ENCODE data around the gene AUTS2. TPM values are rescaled to one million over a fixed set of nuclear protein-coding genes. Genes with fewer than 3 reads are reported as not detected.

Gene AUTS2
- total RNA-seq, 2 experiments from 2014 or later = 16.9 to 17.7 TPM

DNA sequence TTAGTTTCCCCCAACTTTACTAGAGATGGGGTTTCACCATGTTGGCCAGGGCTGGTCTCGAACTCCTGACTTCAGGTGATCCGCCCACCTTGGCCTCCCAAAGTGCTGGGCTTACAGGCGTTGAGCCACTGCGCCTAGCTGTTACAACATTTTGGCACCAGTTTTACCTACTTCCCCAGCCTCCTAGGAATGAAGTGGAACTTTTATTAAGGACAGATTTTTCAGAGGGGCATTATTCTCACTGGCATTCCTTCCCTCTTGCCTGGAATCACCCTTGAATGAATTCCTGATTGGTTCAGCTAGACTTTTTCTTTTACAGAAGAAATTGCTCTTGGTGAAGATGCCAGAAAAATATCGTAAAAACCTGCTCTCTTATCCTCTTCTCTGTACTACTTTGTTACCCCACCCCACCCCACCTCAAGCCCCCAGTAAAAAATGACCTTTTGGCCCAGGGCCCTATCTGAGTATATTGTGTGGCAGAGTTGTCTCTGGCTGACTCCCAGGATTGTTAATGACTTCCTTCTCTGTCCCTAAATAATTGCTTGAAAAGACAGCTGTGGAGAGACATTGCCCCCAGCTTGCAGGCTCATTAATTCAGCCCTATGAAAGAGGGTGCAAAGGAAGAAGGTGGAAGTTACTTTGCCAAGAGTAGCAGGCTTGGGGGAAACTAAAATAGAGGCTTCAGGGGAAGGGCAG, 189.6 kb downstream of the AUTS2 start:
- no peaks in the 10 kb centered on the region for H3K4me1 Mint-ChIP-seq
- H3K27me3 Mint-ChIP-seq = no peaks in the 10 kb centered on the region
- no peaks in the 10 kb centered on the region for H3K36me3 Mint-ChIP-seq (ENCODE audit: low read depth)
- CTCF ChIA-PET = no interaction called here
- no peaks in the 10 kb centered on the region for H3K9me3 Mint-ChIP-seq
- DNase-seq = no peak
- H3K27ac Mint-ChIP-seq = no peak overlapping the region
- H3K4me3 Mint-ChIP-seq = no peak overlapping the region
- POLR2A ChIA-PET = no interaction called here

DNA sequence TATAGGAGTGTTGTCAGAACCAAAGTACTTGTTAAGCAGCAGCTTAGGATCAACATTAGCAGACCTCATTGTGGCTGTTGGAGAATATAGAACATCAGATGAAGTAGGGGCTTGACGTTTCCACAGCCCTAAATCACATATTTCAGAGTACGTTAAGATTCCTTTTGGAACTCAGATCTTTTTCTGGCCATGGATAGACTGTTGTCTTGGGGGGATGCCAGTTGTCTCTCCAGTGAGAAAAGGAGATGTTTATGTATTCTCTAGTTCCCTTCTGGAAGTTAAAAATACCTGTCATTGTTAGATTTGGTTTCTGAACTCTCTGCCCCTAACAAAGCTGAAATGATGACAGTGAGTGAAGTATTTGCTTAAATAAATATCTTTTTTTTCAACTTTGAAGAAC, 191.3 kb downstream of the AUTS2 start:
- DNase-seq = no peak
- ChIA-PET POLR2A (no interaction called here), CTCF (no interaction called here)
- Mint-ChIP-seq H3K27ac (no peak overlapping the region), H3K4me3 (no peak overlapping the region), H3K27me3 (no peaks in the 10 kb centered on the region), H3K36me3 (ENCODE audit: low read depth) (no peaks in the 10 kb centered on the region), H3K4me1 (no peaks in the 10 kb centered on the region), H3K9me3 (no peaks in the 10 kb centered on the region)

DNA sequence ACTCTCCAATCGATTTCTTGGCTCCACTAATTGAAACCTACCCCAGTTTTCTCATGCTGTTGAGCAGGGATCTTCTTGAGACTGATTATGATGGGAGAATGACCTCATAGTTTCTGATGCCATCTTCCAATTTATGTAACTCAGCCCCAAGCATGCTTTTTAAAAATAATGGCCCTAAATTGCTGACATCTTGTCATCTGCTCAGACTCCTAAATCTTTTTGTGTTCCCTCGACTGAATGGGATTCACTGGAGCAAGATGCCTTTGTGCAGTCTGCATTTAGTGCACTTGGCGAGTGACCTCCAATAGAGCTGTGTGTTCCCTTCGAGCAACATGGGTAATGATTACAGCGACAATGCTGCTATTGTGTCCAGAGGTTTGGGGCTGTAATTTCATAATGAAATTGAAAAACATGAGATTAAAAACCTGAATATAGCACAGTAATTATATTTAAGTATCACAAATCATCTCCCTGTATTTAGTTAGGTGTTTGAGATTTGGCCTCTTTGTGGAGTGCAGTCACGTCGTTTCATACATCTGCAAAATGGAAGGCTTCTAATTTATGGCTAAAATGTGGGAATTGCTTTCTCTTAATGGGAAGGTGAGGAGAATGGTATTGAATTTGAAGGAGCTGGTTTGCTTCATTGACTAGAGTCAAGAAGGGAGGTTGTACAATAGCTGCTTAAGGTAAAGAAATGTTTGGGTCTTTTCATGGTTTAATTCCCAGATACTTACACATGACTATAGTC, 192.9 kb downstream of the AUTS2 start:
- H3K27ac Mint-ChIP-seq = no peak overlapping the region
- CTCF ChIA-PET = no interaction called here

DNA sequence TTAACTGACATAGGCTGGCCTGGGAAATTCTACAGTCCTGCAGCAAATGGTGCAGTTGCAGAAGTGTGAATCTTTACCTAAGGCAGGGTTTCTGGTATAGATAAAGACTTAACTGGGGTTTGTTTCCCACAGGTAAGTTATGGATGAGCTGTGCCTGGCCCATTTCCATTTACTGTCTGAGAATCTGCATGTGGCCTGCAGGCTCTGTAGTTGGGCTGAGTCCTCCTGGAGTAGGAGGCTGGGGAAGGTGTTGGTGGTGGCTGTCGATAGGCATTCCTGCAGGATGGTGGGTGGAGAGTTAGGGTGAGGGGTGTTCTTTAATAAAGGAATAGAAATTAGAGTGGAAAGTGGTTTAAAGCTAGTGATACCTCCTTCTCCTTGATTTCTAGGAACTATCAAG, 193.5 kb downstream of the AUTS2 start:
- ChIA-PET POLR2A (no interaction called here), CTCF (no interaction called here)
- Mint-ChIP-seq H3K4me3 (no peak overlapping the region), H3K36me3 (ENCODE audit: low read depth) (no peaks in the 10 kb centered on the region), H3K4me1 (no peaks in the 10 kb centered on the region), H3K27me3 (no peaks in the 10 kb centered on the region), H3K27ac (no peak overlapping the region), H3K9me3 (no peaks in the 10 kb centered on the region)
- no peak for DNase-seq

More for the DNA sequence above, 192.9 kb downstream of the AUTS2 start:
- POLR2A ChIA-PET = no interaction called here
- DNase-seq = no peak
- Mint-ChIP-seq H3K36me3 (ENCODE audit: low read depth) (no peaks in the 10 kb centered on the region), H3K9me3 (no peaks in the 10 kb centered on the region), H3K4me1 (no peaks in the 10 kb centered on the region), H3K4me3 (no peak overlapping the region), H3K27me3 (no peaks in the 10 kb centered on the region)

DNA sequence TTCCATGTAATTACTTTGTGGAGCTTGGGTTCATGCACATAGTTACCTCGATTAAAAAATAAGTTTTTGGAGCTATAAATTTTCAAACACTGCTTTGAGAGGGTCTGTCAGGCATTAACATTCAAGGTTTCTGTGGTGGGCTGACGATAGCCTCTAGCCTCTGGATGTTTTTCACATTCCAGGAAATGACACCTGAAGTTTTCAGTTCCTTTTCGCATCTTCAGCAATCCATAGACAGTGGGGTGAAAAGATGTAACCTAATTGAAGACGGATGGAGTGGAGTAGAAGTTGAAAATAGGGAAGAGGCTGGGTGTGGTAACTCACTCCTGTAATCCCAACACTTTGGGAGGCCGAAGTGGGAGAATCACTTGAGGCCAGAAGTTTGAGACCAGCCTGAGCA, 197.7 kb downstream of the AUTS2 start:
- H3K36me3 Mint-ChIP-seq (ENCODE audit: low read depth) = no peaks in the 10 kb centered on the region
- POLR2A ChIA-PET = no interaction called here
- no peak for DNase-seq
- no peaks in the 10 kb centered on the region for H3K27me3 Mint-ChIP-seq
- H3K4me3 Mint-ChIP-seq = no peak overlapping the region
- no peak overlapping the region for H3K27ac Mint-ChIP-seq
- CTCF ChIA-PET = no interaction called here
- no peaks in the 10 kb centered on the region for H3K9me3 Mint-ChIP-seq
- no peaks in the 10 kb centered on the region for H3K4me1 Mint-ChIP-seq

DNA sequence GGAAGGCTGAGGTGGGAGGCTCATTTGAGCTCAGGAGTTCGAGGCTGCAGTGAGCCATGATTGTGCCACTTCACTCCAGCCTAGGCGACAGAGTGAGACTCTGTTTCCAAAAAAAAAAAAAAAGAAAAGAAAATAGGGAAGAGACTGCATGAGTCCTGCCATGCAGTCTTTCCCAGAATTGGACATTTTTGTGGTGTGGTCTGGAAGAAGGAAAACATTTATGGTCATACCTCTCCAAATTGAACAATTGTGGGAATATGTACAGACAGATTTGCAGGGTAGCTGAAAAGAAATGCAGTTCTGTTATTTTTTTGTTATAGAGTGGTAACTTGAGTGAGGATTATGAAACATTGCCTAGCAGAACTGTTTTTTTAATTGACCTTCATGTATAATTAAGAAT, 198.1 kb downstream of the AUTS2 start:
- Mint-ChIP-seq H3K27me3 (no peaks in the 10 kb centered on the region), H3K36me3 (ENCODE audit: low read depth) (no peaks in the 10 kb centered on the region), H3K4me3 (no peak overlapping the region), H3K4me1 (no peaks in the 10 kb centered on the region), H3K9me3 (no peaks in the 10 kb centered on the region), H3K27ac (no peak overlapping the region)
- DNase-seq = no peak
- POLR2A ChIA-PET = no interaction called here
- CTCF ChIA-PET = no interaction called here

DNA sequence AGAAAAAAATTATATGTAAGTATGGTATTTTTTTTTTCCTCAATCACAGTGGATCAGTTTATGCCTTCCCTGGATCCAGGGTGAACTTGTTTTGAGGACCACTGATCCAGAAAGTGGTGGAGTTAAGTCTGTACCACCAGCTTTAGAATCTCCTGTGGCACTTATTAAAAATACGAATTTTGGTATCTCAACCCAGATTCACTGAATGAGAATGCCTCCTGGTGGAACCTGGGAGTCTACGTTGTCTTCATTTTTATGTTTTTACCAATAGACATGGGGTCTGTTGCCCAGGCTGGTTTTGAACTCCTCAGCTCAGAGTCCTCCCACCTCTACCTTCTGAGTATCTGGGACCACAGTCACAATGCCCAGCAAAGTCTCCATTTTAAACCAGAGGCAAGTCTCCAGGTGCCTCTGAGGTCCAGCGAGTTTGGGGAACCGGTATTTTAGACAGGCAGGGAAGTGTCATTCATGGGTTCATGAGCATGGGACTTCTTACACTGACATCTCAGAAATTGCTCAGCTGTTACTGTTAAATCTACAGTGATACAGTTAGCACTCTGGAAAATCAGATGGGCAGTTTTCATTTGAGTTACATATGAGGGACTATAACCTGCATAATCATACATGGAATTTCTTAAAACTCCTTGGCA, 200.9 kb downstream of the AUTS2 start:
- Mint-ChIP-seq H3K9me3 (no peaks in the 10 kb centered on the region), H3K36me3 (ENCODE audit: low read depth) (no peaks in the 10 kb centered on the region), H3K4me3 (no peak overlapping the region), H3K4me1 (peaks cover 2% of the 10 kb centered on the region), H3K27me3 (no peaks in the 10 kb centered on the region), H3K27ac (no peak overlapping the region)
- no peak for DNase-seq
- ChIA-PET CTCF (no interaction called here), POLR2A (no interaction called here)

DNA sequence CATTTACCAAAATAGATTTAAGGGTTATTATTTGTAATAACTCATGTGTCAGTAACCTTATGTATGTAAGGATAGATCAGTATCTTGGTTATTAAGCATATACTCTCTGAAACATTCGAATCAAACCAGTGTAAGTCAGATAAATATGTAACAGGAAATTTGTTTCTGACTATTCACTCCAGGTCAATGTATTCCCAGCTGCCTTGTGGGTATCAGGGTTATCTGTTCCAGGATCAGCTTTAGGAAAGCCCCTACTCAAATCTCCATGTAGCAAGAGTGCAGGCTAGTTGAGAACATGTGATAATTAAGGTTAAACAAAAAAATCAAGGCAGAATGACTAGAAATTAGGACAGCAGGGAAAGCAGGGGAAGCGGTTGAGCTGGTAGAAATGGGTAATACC, 201.7 kb downstream of the AUTS2 start:
- no peak overlapping the region for H3K27ac Mint-ChIP-seq
- H3K27me3 Mint-ChIP-seq = no peaks in the 10 kb centered on the region
- peaks cover 9% of the 10 kb centered on the region for H3K4me1 Mint-ChIP-seq
- no peaks in the 10 kb centered on the region for H3K9me3 Mint-ChIP-seq
- no peaks in the 10 kb centered on the region for H3K36me3 Mint-ChIP-seq (ENCODE audit: low read depth)
- POLR2A ChIA-PET = no interaction called here
- no peak for DNase-seq
- H3K4me3 Mint-ChIP-seq = no peak overlapping the region
- CTCF ChIA-PET = no interaction called here

DNA sequence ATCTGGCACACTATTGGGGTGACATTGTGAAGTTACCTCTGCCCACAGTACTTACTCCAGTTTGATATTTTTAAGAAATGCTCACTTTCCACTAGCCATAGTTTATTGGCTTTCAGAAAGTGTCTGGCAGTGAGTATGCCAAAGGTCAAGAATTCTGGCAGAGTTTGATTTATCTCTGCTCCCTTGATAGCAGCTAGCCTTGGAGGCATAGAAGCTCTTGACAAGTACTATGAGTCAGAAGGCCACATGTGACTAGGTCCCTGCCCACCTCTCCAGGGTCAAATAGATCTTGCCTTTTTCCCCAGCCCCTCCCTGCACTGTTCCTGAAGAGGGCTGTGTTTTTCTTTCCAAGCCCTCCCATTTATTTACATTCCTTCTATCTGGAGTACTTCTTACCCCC, 202.2 kb downstream of the AUTS2 start:
- H3K27ac Mint-ChIP-seq = no peak overlapping the region
- DNase-seq = no peak
- no peak overlapping the region for H3K4me3 Mint-ChIP-seq
- no peaks in the 10 kb centered on the region for H3K36me3 Mint-ChIP-seq (ENCODE audit: low read depth)
- H3K9me3 Mint-ChIP-seq = no peaks in the 10 kb centered on the region
- ChIA-PET CTCF (no interaction called here), POLR2A (no interaction called here)
- peaks cover 9% of the 10 kb centered on the region for H3K4me1 Mint-ChIP-seq
- no peaks in the 10 kb centered on the region for H3K27me3 Mint-ChIP-seq

DNA sequence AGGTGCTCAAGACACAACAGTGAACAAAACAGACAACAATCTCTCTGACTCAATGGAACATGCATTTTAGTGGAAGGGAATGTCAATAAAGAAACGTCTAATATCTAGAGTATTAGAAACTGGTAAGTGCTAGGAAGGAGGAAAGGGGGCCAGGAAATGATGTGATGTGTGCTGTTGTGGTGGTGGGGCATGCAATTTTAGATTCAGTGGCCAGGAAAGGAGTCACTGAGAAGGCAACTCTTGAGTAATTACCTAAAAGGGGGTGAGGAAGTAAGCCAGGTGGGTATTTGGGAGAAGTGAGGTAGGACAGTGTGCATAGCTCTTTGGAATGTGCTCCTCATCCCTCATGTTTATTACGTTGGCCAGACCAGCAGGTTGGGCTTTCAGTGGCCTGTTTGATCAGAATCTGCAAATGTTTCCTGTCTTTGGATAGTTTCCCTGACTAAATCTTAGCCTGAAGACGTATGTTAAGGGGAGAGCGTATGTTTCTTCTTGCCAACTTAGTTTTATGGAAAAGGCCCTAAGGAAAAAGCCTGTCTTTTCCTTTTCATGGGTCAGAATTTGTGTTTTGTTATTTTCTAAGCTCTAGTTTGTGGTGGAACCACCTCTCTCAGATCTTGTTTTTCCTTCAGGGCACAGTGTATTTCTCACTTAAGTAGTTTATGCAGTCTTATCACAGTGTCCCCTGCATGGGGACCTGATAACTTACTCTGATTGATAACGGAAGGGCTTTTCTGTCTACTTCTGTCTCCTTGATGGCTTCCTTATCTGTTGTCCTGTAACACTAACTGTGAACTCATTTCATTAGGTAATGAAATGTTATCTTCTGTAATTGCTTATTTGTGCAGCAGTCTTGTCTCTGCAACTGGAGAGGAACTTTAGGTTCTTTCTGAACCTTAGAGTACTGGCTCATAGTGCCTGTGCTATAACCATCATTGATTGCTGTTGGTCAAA, 203.7 kb downstream of the AUTS2 start:
- Mint-ChIP-seq H3K4me1 (peaks cover 9% of the 10 kb centered on the region), H3K36me3 (ENCODE audit: low read depth) (no peaks in the 10 kb centered on the region), H3K27me3 (no peaks in the 10 kb centered on the region), H3K27ac (no peak overlapping the region), H3K9me3 (no peaks in the 10 kb centered on the region), H3K4me3 (no peak overlapping the region)
- POLR2A ChIA-PET = no interaction called here
- CTCF ChIA-PET = no interaction called here
- no peak for DNase-seq

DNA sequence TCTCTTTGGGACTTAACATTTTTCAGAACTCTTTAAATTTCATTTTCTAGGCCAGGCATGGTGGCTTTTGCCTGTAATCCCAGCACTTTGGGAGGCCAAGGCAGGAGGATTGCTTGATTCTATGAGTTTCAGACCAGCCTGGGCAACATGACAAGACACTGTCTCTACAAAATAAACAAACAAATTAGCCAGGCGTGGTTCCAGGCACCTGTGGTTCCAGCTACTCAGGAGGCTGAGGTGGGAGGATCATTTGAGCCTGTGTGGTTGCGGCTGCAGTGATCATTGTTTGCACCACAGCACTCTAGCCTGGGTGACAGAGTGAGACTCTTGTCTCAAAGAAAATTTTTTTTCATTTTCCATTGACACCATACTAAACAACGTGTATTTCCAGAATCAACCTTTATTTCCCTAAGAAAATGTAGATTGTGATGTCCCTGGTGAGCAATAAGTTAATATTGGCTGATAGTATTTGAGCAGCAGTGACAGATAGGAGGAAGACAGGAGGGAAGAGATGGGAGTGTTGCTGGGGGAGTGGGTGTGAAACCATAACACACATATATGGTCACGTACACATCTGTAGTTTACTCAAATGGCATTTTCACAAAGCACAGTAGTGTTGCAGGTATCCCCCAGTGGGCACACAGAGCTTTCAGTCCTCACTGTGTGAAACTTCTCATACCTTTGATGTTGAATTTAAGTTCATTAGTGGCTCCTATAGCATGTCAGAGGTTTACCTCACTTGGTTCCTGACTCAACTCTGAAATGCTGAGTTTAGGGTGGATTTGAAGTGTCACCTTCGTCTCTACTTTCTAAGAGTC, 205.6 kb downstream of the AUTS2 start:
- Mint-ChIP-seq H3K27me3 (no peaks in the 10 kb centered on the region), H3K27ac (no peak overlapping the region), H3K4me3 (no peak overlapping the region), H3K36me3 (ENCODE audit: low read depth) (no peaks in the 10 kb centered on the region), H3K9me3 (no peaks in the 10 kb centered on the region), H3K4me1 (peaks cover 9% of the 10 kb centered on the region)
- ChIA-PET POLR2A (no interaction called here), CTCF (no interaction called here)
- DNase-seq = no peak

DNA sequence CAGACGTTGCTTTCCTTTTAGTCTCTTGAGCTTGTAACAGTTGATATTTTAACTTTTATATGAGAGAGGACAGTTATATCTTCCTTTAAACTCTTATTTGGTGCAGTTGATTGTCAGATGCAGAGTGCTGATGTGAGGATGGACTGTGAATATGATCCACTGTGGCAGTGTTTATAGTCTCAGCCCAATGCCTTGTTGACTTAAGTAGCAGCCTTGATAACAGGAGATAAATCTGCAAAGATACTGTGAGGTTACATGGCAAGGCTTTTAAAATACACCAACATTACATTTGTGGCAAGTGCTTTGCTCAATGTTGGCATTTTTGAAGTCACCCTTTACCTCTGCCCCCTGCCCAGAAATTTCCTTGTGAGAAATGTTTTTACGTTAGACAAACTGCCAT, 206.7 kb downstream of the AUTS2 start:
- no peak overlapping the region for H3K4me3 Mint-ChIP-seq
- POLR2A ChIA-PET = no interaction called here
- no peak overlapping the region for H3K27ac Mint-ChIP-seq
- peaks cover 3% of the 10 kb centered on the region for H3K9me3 Mint-ChIP-seq
- CTCF ChIA-PET = no interaction called here
- H3K27me3 Mint-ChIP-seq = no peaks in the 10 kb centered on the region
- H3K36me3 Mint-ChIP-seq (ENCODE audit: low read depth) = no peaks in the 10 kb centered on the region
- no peak for DNase-seq
- peaks cover 9% of the 10 kb centered on the region for H3K4me1 Mint-ChIP-seq

DNA sequence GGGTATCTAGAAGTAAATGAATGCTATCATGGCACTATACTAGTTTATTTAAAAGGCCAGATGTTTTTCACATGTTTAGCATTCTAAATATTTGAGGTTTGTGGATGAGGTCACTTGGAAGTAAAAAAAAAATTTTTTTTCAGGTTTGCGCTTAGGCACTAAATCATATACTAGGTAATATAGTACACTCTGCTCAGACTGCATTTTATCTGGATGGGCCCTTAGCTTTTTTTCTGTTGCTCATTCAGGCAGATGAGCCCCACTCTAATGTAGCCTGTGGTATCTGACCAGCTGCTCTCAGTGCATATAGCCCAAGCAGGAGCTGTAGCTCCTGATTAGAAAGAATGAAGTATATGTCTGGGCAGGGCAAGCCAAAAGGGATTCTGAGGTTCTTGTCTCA, 210.1 kb downstream of the AUTS2 start:
- DNase-seq = no peak
- Mint-ChIP-seq H3K4me1 (peaks cover 9% of the 10 kb centered on the region), H3K36me3 (ENCODE audit: low read depth) (no peaks in the 10 kb centered on the region), H3K4me3 (no peak overlapping the region), H3K27ac (no peak overlapping the region), H3K27me3 (no peaks in the 10 kb centered on the region), H3K9me3 (peaks cover 3% of the 10 kb centered on the region)
- CTCF ChIA-PET = no interaction called here
- POLR2A ChIA-PET = no interaction called here
